Nephron (organoid): ENCODE measurements around the gene DAZL.
A peak's percentile ranks its signal among the peaks of the same experiment; 100 is the strongest.

Source experiments
- H3K27ac Mint-ChIP-seq, 3 experiments: 2 replicates each; pipeline ENCODE4 v1.8.0; 2020; ENCODE audit warnings: mixed read lengths in 3 of 3, mild to moderate bottlenecking in 2 of 3, moderate library complexity in 1 of 3
- H3K27me3 Mint-ChIP-seq: 2 replicates; pipeline ENCODE4 v1.8.0; 2021; ENCODE audit warnings: low read depth, mild to moderate bottlenecking, moderate library complexity, mixed read lengths
- H3K36me3 Mint-ChIP-seq: 2 replicates; pipeline ENCODE4 v1.8.0; 2020; ENCODE audit warnings: low read depth, mixed read lengths
- H3K4me1 Mint-ChIP-seq: 2 replicates; pipeline ENCODE4 v1.8.0; 2020; ENCODE audit warnings: mixed read lengths
- H3K4me3 Mint-ChIP-seq, 3 experiments: 2 replicates each; pipeline ENCODE4 v1.8.0; 2020; ENCODE audit warnings: mild to moderate bottlenecking in 3 of 3, mixed read lengths in 3 of 3, moderate library complexity in 2 of 3
- H3K9me3 Mint-ChIP-seq: 2 replicates; pipeline ENCODE4 v1.8.0; 2020; ENCODE audit warnings: mixed read lengths
- CTCF ChIP-seq, 3 experiments: fragments of 200-600 bp; sonication (generic); IDR thresholded peaks; one replicate each; pipeline ENCODE4 v1.5.0; 2021; ENCODE audit warnings: antibody characterized with exemption in 3 of 3; ENCODE audit not compliant: unreplicated experiment in 3 of 3

The DAZL gene

DNA sequence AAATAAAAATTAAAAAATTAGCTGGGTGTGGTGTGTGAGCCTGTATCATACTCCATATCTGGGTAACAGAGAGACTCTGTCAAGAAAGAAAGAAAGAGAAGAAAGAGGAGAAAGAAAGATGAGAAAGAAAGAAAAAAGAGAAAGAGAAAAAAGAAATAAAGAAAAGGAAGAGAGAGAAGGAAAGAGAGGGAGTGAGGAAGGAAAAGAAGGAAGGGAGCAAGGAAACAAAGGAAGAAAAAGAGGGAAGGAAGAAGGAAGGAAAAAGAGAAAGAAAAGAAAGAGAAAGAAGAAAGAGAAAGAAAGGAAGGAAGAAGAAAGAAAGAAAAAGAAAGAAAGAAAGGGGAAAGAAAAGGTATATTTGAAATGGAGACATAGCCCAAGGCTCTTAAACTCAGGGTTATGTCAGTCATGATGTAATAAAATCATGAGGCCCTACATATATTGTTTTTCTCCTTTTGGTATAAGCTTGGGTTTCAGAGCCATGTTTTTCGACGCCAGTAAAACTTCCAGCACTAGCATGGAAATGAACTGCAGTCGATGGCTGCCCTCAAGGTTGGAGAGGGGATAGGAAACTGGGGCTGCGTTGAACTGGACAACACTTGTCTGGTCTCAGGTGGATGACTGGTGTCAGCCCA lies 53.8 kb downstream of the DAZL start:
- Mint-ChIP-seq H3K9me3 (no peaks in the 10 kb centered on the region), H3K27me3 (no peaks in the 10 kb centered on the region), H3K4me3 (no peak overlapping the region), H3K27ac (peak overlapping the region in 1 of 3 experiments; percentile 78), H3K36me3 (no peaks in the 10 kb centered on the region), H3K4me1 (peaks cover 5% of the 10 kb centered on the region)
- no peak for TF ChIP-seq CTCF (IDR thresholded peaks at IDR 0.05; ENCODE audit: unreplicated experiment in 3 of 3)

GRCh38 chr3:16550676-16551341 lies 54.4 kb downstream of the DAZL start:
- Mint-ChIP-seq H3K36me3 (no peaks in the 10 kb centered on the region), H3K27me3 (no peaks in the 10 kb centered on the region), H3K27ac (peak overlapping the region; percentile 25 to 78 (median 58)), H3K9me3 (no peaks in the 10 kb centered on the region), H3K4me1 (peaks cover 5% of the 10 kb centered on the region), H3K4me3 (peak overlapping the region; percentile 64 to 69 (median 67))
- peak; percentile 90 to 96 (median 93) for TF ChIP-seq CTCF (IDR thresholded peaks at IDR 0.05; ENCODE audit: unreplicated experiment in 3 of 3)

GRCh38 chr3:16550305-16550675 lies 54.9 kb downstream of the DAZL start:
- peak overlapping the region; percentile 25 to 78 (median 58) for H3K27ac Mint-ChIP-seq
- H3K36me3 Mint-ChIP-seq, result no peaks in the 10 kb centered on the region
- no peaks in the 10 kb centered on the region for H3K9me3 Mint-ChIP-seq
- no peaks in the 10 kb centered on the region for H3K27me3 Mint-ChIP-seq
- no peak for TF ChIP-seq CTCF (IDR thresholded peaks at IDR 0.05; ENCODE audit: unreplicated experiment in 3 of 3)
- H3K4me1 Mint-ChIP-seq, result peaks cover 5% of the 10 kb centered on the region
- peak overlapping the region; percentile 64 to 69 (median 67) for H3K4me3 Mint-ChIP-seq

- peaks cover 5% of the 10 kb centered on the region for H3K4me1 Mint-ChIP-seq
- no peaks in the 10 kb centered on the region for H3K9me3 Mint-ChIP-seq
- TF ChIP-seq CTCF (IDR thresholded peaks at IDR 0.05; ENCODE audit: unreplicated experiment in 3 of 3), result no peak
- H3K4me3 Mint-ChIP-seq, result no peak overlapping the region
- no peaks in the 10 kb centered on the region for H3K36me3 Mint-ChIP-seq
- no peaks in the 10 kb centered on the region for H3K27me3 Mint-ChIP-seq
- H3K27ac Mint-ChIP-seq, result no peak overlapping the region
These were observed 56.5 kb downstream of the DAZL start for GRCh38 chr3:16548721-16549120.

DNA sequence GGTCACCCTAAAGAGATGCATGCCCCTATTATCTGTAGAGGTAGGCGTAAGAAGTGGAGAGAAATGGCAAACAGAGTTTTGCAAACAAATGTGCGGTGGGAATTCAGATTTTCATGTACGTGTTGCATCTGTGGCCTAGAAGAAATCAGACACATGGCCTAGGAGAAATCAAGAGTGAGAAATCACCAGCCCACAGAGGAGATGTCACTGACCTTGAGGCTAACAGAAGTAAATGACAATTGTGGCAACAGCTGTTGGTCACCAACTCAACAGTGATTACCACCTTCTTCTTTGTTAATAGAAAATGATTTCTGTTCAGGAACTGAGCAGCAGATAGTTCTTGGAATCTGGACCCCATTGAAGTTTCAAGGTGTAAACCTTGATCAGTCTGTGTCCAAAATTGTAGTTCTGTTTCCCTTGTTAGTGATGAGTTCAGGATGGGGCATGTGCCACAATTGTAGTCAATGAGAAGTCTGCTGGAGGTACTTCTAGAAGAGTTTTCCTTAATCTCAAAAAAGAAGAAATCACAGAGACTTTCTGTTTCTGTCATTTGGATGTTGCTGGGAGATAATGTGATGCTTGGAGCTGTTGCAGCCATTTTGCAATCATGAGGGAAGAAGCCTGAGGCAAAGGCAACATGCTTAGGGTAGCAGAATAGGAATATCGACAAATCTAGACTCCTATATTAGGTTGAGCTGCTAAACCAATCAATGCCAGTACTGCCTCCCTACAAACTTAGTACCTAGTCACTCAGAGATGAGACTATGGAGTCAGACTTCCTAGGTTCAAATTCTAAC lies 57.5 kb downstream of the DAZL start:
- no peak for TF ChIP-seq CTCF (IDR thresholded peaks at IDR 0.05; ENCODE audit: unreplicated experiment in 3 of 3)
- H3K4me1 Mint-ChIP-seq, result peaks cover 5% of the 10 kb centered on the region
- no peak overlapping the region for H3K4me3 Mint-ChIP-seq
- H3K9me3 Mint-ChIP-seq, result no peaks in the 10 kb centered on the region
- no peaks in the 10 kb centered on the region for H3K27me3 Mint-ChIP-seq
- H3K27ac Mint-ChIP-seq, result no peak overlapping the region
- H3K36me3 Mint-ChIP-seq, result no peaks in the 10 kb centered on the region
